ENCODE data around the gene DVL2.

DVL2 gene

GRCh38 chr17:7219812-7220592 is 14.3 kb downstream of the DVL2 start, which contains the start of the genes ACADVL and DLG4:
ACADVL (plus strand) TSS chr17:7219938; CDS start chr17:7219985, 47 bp downstream.
DLG4 (minus strand) TSS chr17:7219836.
- DNase-seq (ENCODE audit: low read depth in 2 of 2), result no peak

DNA sequence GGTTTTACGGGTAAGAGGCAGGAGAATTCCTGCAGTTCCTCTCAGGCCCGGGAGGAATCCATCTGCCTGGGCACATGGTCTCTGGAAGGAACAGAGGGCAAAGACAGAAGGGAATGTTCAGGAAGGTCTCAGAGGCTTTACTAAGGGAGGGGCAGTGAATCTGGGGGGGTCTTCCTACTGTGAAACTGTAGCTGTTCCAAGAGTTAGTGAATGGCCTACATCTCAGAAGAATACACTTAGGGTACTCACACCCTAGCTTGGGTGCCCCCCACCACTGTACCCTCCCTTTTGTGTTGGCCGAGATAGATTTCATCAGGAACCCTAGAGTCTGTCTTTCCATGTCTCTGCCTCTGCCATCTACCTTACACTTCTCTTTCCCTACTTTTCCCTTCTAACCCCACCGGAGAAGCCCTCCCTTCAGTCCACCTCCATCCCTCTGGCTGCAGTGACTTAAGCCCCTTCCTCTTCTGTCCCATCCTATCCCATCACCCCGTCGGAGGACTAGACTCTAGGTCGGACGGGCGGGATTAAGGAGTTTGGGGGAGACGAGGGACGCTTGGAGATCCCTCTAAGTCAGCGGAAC is 15.0 kb downstream of the DVL2 start:
- DNase-seq (ENCODE audit: low read depth in 2 of 2), result no peak

GRCh38 chr17:7218758-7219157 is 15.6 kb downstream of the DVL2 start:
- no peak for DNase-seq (ENCODE audit: low read depth in 2 of 2)

DNA sequence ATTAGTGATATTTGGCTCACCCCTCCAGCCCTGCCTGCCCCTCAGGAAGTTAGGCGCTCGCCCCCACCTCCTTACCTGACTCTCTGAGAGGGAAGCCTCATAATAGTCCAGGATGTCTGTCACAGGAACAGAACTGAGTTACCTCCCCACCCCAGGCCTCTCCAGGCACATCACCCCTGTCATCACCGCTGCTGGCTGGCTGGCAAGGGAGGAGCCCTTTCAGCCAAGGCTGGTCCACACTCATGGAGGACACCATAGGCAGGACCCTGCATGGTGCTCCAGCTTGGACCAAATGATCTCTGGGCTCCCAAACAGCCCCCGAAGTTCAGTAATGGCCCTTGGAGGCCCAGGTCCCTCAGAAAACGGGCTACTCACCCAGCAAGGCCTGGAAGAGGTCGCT is 16.2 kb downstream of the DVL2 start:
- DNase-seq (ENCODE audit: low read depth in 2 of 2), result no peak

- DNase-seq (ENCODE audit: low read depth in 2 of 2), result no peak
Measured at GRCh38 chr17:7217113-7217987, 17.0 kb downstream of the DVL2 start.

GRCh38 chr17:7216242-7217112 is 17.8 kb downstream of the DVL2 start:
- no peak for DNase-seq (ENCODE audit: low read depth in 2 of 2)

DNA sequence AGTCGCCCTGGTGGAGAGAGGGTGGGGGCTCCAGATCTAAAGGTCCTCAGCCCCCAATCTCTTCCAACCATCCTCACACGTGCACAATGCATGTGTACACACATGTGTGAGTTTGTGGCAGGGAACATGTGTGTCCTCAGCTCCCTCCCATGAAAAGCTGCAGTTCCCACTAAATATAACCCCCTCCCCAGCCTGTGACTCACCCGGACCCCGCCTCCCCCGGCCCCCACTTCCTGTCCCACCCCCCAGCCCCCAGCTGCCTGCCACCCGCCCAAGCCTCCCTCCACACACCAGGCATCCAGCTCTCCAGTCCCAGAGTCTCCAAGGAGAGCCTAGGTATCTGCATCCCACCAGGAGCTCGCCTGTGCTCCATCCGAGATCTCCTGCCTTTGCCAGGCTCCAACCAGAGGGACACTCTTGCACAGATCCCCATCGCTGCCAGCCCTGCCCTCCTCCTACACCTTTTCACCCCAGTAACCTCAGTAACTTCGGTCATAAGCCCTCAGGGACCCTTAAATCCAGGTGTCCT is 18.6 kb downstream of the DVL2 start:
- no peak for DNase-seq (ENCODE audit: low read depth in 2 of 2)

DNA sequence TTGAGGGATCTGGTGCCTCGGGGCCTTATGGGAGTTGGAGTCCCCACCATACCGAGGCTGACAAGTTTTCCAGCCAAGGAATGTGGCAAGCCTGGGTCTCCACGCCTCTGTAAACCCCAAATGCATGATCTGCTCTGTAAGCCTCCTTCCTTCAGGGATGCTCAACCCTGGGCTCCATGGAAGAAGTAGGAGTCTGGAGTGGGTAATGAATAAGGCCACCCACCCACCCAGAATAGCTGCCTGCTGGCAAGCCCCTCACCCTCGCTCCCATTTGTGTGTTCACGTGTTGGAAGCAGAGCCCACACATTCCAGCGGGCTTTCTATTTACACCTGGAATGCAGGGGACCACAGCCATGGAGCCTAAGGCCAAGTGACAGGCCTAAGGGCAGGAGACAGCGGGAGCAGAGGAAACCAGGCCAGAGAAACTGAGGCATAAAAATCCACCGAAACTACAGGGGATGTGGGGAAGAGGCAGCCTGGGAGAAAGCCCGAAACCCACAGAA is 19.1 kb downstream of the DVL2 start:
- DNase-seq (ENCODE audit: low read depth in 2 of 2), result no peak

DNA sequence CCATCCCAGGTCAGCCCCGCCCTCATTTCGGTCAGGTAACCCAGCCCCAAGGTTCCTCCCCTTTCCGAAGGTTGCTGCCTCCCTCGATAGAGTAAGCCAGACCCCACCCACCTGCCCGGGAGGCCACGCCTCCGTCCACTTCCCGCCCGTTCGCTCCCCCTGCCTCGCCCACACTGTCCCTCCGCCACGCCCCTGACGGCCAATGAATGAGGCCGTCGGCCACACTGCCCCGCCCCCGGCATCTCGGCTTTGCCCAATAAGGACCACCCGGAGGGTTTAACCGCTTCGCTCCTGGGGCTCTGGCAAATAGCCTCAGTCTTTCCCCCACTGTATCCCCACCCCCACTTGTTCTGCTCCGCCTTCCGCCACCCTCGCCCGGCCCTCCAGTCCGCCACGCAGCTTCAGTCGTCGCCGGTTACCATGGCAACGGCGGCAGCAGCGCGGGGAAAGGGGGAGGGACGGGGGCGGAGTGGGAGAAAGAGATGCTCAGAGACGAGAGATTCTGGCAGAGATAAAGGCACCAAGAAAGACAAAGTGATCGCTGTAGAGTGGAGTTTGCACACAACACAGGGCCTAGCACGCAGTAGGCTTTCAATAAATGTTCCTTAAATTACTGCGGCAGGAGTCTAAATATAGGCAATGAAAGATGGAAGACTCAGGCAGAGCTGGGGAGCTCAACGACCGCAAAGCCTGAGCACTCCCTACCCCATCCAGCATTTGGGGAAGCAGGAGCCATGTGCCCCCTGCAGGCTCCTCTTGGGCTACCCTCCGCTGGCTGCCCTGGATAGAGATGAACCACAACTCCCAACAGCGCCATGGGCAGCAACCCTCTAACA is 19.8 kb downstream of the DVL2 start:
- DNase-seq (ENCODE audit: low read depth in 2 of 2), result peak; percentile 97 to 98

GRCh38 chr17:7213895-7214299 is 20.4 kb downstream of the DVL2 start:
- no peak for DNase-seq (ENCODE audit: low read depth in 2 of 2)

DNA sequence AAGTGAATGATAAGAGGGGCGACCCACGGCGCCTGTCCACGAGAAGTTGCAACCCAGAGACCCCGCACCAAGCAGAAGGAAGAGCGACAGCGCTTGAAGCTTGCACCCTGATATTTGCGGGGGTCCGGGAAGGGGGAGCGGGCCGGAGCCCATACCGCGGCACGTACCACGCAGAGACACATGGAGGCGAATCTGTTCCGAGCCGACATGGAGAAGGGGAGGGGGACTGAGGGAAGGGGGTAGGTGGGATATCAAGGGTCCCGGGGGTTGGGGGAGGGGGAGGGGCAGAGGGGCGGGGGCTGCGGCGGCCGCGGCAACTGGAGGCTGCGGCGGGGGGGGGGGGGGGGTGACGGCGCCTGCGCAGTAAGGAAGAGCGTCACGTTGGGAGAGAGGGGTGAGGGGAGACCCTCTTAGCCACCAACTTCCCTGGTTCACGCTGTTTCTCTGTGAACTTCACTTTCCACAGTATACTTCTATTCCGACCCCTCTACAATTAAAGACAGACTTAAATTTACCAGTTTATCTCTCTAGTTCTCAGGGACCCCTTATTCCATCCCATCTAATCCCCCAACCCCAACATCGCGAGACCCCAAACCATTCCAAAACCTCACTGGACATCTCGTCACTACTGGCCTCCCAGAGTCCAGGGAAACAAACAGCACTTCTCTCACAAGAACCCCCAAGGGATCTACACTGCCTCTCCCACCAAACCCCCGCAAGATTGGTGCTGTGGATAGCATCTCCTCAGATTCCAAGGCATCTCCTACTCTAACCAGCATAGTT is 22.6 kb downstream of the DVL2 start:
- DNase-seq (ENCODE audit: low read depth in 2 of 2), result no peak

DNA sequence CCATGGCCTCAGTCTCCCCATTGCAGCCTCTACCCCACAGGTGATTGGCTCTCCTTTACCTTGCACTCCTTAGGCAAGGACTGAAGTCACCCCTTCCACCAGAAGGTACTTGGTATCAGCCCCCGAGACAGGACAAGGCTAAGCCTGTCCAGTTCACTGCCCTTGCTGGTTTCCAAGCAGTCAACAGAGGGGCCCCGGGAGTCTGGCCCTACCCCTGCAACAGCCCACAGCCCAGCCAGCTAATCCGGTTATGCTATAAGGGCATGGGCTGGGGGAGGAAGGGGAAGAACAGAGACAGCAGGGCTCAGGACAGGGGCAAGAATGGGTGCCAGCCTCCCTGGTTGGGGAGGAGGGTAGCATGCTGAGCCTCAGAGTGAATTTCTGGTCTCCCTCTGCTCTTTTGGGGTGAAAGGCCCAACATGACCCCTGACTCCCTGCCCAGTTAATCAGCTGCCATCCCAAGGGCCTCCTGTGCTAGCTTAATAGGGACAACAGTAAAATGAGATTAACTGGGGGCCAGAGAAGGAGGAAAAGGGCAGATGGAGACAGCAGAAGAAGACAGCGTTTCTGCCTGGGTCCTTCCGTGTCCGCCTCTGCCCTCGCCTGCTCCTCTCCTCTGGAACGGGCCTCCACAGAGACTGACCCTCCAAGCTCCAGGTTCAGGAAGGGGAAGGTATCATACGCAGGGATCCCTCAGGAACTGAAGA is 25.4 kb downstream of the DVL2 start:
- DNase-seq (ENCODE audit: low read depth in 2 of 2), result no peak

DNA sequence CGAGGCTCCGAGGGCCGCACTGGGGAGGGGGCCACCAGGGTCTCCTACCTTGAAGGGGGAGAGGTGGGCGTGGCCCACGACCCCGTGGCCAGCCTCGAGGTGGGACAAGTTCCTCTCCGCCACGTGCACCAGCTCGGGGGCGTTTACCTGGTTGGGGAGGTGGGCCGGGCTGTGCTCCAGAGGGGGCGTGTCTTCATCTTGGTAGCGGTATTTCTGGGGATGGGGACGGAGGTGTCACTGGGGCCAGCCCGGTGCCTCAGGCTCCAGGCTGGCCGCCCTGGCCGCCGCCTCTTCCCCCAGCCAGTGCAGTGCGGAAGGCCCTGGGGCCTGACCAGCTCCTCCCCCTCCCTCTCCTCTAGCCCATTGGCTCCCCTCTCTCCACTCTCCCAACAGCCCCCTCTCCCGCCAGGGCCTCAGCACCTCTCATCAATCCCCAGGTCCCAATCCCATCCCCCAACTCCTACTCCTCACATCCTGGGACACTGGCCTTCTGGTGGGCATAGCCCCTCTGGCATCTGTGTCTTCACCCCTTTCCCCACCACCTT is 26.2 kb downstream of the DVL2 start:
- no peak for DNase-seq (ENCODE audit: low read depth in 2 of 2)

DNA sequence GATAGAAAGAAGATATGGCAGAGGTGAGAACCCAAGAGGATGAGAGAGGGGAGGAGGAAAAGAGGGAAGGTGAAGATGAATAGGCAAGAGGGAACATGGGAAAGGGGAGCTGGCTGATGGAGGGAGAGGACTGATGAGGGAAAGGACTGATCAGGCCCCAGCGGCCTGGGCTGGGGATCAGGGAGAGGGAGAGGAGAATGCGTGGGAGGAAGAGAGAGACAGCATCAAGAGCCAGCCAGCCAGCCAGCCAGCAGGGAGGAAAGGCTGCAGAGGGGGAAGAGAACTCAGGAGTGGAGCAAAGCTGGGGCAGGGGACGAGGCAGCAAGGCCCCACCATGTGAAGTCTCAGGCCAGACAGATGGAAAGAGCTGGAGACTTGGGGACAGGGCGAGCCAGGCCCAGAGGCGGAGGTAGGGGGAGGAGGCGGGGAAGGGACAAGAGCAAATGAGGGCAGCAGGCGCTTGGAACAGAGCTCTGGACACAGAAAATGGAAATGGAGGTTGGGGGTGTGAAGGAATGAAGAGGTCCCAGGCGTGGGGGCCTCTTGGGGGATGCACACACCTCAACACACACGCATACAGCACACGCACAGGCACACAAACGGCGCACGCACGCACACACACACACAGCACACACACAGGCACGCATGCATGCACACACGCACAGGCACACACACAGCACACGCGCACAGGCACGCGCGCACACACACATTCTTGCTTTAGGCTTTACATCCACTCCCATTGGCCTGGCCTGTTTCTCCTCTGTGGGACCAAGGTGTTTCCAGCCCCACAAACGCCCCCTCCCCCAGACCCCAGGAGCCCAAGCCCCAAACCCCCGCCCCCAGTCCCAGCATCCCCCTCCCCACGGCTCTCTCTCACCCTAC is 27.0 kb downstream of the DVL2 start:
- DNase-seq (ENCODE audit: low read depth in 2 of 2), result no peak

DNA sequence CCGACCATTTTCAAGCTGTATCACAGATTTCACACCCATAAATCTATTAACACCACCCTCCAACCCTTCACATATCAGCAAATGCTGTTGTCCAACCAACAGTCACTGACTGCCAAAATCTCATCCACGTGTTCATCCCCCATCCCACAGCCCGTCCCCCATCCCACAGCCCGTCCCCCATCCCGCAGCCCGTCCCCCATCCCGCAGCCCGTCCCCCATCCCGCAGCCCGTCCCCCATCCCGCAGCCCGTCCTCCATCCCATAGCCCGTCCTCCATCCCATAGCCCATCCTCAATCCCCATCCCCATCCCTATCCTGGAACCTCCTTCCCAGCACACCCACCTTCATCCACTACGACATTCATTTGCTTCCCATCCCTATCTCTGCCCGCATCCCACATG is 28.8 kb downstream of the DVL2 start:
- DNase-seq (ENCODE audit: low read depth in 2 of 2), result no peak

- peak; percentile 76 to 87 for DNase-seq (ENCODE audit: low read depth in 2 of 2)
Measured at GRCh38 chr17:7204828-7205461, 29.4 kb downstream of the DVL2 start.

DNA sequence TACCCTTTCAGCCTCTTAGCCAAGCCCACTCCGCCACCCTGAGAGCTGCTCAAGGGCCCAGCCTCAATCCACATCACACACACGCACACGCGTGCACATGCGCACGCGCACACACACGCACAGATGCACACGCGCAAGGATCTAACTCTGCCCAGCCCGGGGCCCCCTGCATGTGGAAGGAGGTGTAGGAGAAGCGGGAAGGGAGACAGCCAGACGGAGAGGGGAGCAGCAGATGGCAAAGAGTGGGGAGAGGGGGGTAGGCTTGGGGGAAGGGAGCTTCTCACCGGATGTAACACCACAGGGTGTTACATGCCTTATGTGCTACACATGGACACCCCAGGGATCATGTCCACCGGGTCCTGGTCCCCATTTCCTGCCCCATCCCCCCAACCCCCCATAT is 30.0 kb downstream of the DVL2 start:
- DNase-seq (ENCODE audit: low read depth in 2 of 2), result no peak
